SK-N-SH (cell line): ENCODE measurements around the gene DLX5.

Experiments
- ELF1 ChIP-seq: IDR thresholded peaks from 2 replicates; pipeline ENCODE4 v1.4.0; 2012
- FOXJ3 ChIP-seq: sonication (generic); formaldehyde crosslinking; IDR thresholded peaks from 2 replicates; pipeline ENCODE4 v1.5.1; 2020; ENCODE audit warnings: mild to moderate bottlenecking, missing genetic modification reagents
- RFX5 ChIP-seq: IDR thresholded peaks from 2 replicates; pipeline ENCODE4 v1.6.1; 2012; ENCODE audit warnings: mild to moderate bottlenecking, improper control_type of control experiment, low read length
- TF ChIP-seq, protein P1 (sequence below): fragments of 200-600 bp; sonication (generic); IDR thresholded peaks from 2 replicates; pipeline ENCODE4 v1.6.1; 2017; ENCODE audit warnings: antibody characterized with exemption, mild to moderate bottlenecking, moderate library complexity

DNA sequence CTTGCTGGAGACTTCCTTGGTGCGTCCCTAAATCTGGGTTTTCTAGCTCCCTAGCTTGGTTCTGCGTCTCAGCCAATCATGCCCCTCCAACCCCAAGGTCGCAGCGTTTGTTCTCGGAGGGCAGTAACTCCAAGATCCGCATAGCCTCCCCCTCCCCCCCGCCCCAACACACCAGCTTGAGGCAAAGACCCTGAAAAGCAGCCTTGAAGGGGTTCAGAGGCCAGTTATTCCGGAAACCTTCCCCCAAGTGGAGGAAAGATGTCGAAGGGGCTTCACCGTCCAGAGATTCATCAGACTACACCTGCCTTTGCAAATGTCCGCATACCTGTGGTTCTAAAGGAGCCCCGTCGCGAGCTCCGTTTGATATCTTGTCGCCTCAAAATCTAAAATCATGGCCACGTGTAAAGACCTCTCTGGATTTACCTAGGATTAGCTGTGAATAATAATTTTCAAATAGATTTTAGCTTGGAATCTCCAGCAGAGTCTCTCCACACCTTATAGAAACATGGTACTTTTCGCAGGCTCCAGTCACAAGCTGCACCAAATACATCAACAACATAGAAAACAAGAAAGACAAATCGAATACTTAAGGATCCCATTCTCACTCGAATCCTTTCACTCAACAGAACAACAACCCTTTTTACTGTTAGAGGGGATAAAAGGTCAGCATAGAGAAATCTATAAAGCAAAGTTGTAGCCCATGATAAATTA is 11.3 kb downstream of the DLX5 start:
- TF ChIP-seq, protein P1, sequence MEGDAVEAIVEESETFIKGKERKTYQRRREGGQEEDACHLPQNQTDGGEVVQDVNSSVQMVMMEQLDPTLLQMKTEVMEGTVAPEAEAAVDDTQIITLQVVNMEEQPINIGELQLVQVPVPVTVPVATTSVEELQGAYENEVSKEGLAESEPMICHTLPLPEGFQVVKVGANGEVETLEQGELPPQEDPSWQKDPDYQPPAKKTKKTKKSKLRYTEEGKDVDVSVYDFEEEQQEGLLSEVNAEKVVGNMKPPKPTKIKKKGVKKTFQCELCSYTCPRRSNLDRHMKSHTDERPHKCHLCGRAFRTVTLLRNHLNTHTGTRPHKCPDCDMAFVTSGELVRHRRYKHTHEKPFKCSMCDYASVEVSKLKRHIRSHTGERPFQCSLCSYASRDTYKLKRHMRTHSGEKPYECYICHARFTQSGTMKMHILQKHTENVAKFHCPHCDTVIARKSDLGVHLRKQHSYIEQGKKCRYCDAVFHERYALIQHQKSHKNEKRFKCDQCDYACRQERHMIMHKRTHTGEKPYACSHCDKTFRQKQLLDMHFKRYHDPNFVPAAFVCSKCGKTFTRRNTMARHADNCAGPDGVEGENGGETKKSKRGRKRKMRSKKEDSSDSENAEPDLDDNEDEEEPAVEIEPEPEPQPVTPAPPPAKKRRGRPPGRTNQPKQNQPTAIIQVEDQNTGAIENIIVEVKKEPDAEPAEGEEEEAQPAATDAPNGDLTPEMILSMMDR, result no peak
- TF ChIP-seq FOXJ3 (CRISPR knock-in tag), result no peak
- TF ChIP-seq ELF1, result no peak
- TF ChIP-seq RFX5, result no peak
